GM12873 (cell line): Measurements from ENCODE around the gene CCHCR1.

Source experiments
- TF ChIP-seq, protein P1 (sequence below): IDR thresholded peaks from 2 replicates; pipeline ENCODE4 v1.5.1; 2012; ENCODE audit warnings: low read depth, mild to moderate bottlenecking, moderate library complexity, low read length, control low read depth; ENCODE audit not compliant: insufficient read depth; ENCODE audit errors: missing control alignments

Gene CCHCR1

DNA sequence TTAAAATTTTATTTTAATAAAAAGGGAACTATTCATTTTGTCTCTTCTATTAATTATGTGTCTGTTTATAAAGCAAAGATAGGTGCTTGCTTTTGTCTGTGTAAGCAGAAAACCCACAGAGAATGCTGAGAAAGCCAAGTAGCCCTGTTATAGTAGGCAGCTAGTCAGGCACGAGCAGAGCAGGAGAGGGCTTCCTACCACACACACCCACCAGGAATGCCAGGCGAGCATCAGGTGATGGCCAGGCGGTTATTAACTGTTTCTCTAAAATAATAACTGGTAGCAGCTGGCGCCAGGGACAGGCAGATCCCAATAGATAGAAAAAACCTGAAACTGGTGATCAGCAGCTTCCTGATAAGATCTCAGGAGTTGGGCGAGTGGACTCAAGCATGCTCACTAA, 60.9 kb downstream of the CCHCR1 start:
- TF ChIP-seq, protein P1, sequence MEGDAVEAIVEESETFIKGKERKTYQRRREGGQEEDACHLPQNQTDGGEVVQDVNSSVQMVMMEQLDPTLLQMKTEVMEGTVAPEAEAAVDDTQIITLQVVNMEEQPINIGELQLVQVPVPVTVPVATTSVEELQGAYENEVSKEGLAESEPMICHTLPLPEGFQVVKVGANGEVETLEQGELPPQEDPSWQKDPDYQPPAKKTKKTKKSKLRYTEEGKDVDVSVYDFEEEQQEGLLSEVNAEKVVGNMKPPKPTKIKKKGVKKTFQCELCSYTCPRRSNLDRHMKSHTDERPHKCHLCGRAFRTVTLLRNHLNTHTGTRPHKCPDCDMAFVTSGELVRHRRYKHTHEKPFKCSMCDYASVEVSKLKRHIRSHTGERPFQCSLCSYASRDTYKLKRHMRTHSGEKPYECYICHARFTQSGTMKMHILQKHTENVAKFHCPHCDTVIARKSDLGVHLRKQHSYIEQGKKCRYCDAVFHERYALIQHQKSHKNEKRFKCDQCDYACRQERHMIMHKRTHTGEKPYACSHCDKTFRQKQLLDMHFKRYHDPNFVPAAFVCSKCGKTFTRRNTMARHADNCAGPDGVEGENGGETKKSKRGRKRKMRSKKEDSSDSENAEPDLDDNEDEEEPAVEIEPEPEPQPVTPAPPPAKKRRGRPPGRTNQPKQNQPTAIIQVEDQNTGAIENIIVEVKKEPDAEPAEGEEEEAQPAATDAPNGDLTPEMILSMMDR, result no peak

DNA sequence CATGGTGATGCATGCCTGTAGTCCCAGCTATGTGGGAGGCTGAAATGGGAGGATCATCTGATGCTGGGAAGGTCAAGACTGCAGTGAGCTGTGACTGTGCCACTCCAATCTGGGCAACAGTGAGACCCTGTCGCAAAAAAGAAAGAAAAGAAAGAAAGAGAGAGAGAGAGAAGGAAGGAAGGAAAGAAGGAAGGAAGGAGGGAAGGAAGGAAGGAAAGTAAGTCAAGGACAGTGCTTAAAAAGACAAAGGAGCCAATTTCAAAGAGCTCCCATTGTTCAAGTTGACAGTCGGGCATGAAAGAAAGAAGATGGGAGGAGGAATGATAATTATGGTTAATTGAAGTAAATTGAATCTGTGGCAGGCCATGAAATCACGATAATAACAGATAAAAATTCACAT, 61.4 kb downstream of the CCHCR1 start:
- TF ChIP-seq, protein P1, result no peak

DNA sequence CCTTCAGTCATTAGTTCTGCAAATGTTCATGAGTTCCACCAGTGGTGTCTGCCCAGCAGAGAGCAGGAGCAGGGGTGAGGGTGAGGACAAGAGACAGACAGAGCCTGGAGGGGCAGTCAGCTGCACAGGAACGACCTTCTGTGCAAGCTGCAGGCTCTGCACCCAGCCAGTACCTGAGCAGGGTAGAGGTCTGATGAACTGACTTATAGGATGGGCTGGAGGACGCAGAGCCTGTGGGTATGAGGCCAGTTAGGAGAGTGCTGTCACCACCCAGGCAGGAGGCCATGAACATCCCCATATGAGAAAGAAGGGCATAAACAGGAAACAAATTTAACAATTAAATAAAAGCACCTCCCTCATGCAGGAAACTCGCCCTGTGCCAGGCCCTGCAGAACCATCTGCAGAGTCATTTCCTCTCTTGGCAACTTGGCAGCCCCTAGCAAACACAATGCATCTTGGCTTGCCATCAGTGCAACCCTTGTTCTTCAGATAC, 63.2 kb downstream of the CCHCR1 start:
- TF ChIP-seq, protein P1, result no peak

DNA sequence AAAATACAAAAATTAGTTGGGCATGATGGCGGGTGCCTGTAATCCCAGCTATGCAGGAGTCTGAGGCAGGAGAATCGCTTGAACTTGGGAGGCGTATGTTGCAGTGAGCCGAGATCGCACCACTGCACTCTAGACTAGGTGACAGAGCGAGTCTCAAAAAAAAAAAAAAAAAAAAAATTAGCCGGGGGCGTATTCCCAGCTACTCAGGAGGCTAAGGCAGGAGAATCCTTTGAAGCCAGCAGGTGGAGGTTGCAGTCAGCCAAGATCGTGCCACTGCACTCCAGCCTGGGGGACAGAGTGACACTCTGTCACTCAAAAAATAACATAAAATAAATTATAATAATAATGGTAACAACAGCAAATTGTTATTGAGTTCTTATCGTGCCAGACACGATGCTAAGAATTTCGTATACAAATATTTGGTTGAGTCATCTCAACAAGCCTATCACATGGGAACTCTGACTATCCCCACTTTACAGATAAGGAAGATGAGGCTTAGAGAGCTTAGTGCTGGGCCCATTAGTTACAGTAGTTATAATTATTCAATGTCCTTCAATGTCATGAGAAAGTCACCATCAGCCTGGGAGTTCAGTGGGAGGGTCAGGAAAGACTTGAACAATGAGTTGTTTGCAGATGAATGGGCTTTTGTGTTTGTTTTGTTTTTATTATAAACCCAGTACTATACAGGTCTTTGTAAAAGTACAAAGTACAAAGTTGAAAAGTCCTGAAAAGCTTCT, 64.7 kb downstream of the CCHCR1 start:
- TF ChIP-seq, protein P1, result no peak
